Fibroblast of upper back skin (primary cell): Measurements from ENCODE around the gene UACA.
"Not testable (repeated sequence)": the region's sequence is repeated elsewhere in the genome, so short reads cannot be mapped to it uniquely, and the experiment has no call there.

Experiments used
- DNase-seq: peaks from one replicate; pipeline ENCODE4 v3.0.0-alpha.2; 2013

The UACA gene

DNA sequence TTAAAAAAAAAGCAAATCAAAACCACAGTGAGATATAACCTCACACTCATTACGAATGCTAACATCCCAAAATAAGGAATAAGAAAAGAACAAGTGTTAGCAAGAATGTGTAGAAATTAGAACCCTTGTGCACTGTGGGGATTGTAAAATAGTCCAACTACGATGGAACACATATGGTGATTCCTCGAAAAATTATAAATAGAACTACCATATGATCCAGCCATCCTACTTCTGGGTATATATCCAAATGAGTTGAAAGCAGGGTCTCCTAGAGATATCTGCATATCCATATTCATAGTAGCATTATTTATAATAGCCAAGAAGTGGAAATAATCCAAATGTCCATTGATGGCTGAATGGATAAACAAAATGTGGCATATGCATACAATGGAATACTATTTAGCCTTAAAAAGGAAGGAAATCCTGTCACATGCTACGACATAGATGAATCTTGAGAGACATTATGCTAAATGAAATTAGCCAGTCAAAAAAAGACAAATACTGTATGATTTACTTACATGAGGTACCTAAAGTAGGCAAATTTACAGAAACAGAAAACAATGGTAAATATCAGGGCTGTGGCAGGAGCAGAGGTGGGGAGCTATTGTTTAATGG, 55.6 kb downstream of the UACA start:
- DNase-seq, result no peak

DNA sequence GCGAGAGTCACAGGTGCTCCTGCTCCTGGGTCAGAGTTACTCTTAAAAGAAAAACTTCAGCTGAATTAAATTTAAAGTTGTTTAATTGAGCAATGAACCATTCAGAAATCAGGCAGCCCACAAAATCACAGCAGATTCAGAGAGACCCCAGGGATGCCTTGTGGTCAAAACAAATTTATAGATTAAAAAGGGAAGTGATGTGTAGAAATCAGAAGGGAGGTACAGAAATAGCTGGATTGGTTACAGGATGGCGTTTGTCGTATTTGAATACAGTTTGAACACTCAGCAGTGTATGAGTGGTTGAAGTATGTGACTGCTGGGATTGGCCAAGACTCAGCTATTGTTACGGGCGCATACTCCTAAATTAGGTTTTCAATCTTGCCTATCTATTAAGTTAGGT, 58.6 kb downstream of the UACA start:
- no peak for DNase-seq

DNA sequence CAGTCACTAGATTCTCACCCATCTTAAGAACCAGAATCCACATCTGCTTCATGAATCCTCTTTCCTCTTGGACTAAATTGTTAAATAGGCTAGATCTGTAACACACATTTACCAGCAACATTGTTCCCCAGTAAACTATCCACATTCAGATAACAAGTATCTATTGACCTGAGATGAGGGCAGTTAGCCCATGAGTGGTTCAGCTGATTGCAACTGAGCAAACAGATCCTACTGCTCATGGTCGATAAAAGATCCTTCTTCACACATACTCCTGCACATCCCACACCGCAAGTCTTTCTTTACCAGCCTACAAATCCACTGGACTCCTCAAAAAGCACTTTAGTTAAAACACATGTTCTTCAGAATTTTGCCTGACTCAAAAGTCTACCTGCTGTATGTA, 59.2 kb downstream of the UACA start:
- DNase-seq, result no peak

- DNase-seq, result peak; percentile 13
Observed at GRCh38 chr15:70703096-70703878, 60.1 kb downstream of the UACA start.

- DNase-seq, result no peak
Observed at GRCh38 chr15:70702584-70702983, 60.8 kb downstream of the UACA start.

DNA sequence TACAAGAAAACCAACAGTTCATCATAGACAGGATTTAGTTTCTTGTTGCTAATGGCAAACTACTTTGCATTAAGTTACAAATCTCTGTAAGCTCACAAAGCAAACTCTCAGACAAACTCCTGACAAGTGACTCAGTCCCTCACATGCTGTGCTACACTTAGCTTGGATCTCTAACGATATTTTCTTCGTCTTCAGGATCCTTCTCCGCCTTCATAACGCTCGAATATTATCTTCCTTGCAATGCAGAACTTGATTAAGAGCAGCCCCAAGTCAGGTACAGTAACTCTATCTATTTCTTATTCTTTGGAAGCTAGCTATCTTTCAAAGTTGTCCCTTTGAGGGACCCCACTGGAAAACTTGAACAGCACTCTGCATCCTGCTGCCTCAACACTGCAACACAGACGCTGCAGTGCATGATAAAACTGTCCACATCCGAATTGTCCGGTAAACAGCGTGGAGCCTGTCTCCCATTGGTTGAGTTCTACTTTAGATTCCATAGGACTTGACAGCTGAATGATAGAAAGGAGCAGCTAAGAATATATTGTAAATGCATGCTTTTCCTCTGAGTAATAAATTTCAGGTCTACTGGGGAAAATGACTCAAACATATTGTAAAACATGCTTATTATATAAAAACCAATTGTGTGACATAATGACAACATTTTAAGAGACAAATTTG, 61.3 kb downstream of the UACA start:
- DNase-seq, result peak; percentile 77

DNA sequence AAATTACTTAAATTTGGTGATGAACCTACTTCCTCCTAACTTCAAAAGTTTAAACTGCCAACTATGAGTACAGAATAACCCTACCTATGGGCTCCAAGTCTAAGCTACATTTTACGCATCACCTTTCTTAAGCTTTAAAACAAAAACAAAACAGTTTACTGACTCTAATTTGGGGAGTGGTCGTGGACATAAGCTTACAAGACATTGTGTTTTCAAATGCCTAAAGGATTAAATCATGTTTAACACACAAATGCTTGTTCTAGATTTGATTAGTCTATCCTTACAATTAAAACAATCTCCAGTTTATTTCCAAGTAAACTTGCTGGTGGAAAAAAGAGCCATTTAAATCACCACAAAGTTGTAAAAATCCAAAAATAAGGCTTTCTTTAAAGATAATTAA, 62.2 kb downstream of the UACA start:
- DNase-seq, result no peak

DNA sequence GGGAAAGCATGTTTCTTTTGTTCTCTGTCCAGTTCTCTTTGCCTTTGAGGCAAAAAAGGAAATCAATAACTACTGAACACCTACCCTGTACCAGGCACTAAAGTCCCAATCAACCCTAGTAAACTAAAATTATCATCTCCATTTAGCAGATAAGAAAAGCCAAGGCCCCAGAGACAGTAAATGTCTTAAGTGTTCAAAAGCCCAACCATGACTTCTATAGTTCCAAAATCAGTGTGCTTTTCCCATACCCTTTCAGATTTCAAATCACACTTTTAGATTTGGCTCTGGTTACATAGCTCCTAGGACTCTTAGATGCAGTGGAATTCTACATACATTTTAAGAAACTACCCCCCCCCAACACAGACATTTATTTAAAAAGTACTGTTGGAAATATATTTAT, 63.5 kb downstream of the UACA start:
- DNase-seq, result peak; percentile 12

GRCh38 chr15:70698836-70699390, 64.4 kb downstream of the UACA start:
- DNase-seq, result no peak

DNA sequence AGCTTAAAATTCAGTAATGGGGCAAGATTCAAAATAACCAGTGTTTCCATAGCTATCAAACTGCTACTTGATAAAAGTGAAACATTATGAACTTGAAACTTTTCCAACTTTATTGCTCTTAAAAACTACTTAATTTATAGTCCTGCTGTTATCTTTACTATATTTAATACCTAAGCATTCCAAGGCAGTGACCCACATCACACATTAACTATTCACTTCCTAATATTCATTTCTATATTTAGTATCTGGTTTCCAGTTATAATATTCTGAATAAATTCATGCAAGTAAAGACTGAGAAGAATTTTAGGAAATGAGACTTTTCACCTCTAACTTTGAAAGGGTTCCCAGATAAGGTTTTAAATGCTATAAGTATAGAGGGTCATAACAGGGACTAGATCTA, 64.9 kb downstream of the UACA start:
- peak; percentile 20 for DNase-seq

DNA sequence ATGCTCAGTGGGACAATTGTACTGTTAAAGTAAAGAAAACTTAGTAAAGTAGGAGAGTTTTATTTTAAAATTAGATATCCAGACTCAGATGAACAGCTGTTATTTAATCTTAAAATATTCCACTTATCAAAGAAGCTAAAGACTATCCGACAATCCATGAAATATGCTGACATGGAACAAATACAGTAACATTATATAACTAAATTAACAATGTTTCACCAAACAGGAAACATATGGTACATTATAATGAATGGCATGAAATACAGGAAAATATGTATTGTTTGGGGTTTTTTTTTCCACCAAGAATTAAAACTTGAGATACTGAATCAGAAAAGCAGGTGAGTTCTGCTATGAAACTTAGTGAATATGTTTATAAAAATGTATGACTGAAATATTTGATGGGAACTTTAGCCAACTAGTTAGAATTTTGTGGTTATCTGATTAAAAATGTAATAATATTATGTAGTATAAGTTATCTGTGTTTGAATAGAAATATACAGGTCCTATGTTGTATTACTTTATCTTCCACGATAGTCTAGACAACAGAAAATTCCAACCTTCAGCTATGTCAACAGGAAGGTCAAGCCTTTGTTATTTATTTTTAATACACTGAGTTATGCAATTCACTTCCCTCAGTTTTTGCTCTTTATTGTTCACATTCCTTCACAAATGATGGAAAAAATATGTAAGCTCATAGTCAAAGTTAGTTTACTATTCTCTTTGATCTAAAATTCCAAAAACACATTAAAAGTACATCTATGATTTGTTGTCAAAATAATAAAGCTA, 72.7 kb downstream of the UACA start:
- DNase-seq, result peak; percentile 6

GRCh38 chr15:70690021-70690420, 73.3 kb downstream of the UACA start:
- DNase-seq, result no peak

GRCh38 chr15:70687482-70687881, 75.9 kb downstream of the UACA start:
- DNase-seq, result no peak

- no peak for DNase-seq
Observed at GRCh38 chr15:70680817-70681216, 82.5 kb downstream of the UACA start.

DNA sequence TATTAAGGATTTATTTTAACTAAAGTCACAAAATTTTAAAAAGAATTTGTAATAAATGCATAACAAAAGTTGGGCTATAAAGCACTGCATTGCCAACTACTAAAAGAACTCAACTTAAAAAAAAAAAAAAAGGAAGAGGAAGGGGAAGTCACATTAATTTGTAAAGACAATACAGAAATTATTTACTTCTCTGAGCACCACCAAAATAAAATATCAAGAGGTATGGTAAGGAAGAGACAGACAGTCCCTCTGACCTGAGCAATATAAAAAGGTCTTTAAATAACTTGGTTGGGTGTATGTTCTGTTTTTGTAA, 83.5 kb downstream of the UACA start:
- no peak for DNase-seq

DNA sequence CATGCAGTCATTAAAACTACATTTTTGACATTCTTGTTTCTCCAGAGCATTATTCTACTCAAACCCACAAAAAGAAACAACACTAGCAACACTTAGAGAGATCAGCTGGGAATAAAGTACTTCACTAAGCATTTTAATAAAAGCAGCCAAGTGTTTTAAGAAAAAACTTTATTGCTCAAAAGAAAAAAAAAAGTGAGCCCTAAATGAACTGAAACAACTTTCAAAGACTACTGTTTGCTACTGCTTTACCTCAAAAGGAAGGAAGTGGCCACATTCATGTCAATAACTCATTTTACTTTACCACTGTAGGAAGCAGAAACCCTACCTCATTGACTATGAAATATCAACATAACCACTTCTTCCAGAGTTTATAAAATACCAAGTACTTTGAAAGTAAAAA, 91.3 kb downstream of the UACA start:
- peak; percentile 24 for DNase-seq

GRCh38 chr15:70670680-70671079, 92.7 kb downstream of the UACA start:
- peak; percentile 16 for DNase-seq

GRCh38 chr15:70669966-70670658, 93.2 kb downstream of the UACA start:
- DNase-seq, result no peak

DNA sequence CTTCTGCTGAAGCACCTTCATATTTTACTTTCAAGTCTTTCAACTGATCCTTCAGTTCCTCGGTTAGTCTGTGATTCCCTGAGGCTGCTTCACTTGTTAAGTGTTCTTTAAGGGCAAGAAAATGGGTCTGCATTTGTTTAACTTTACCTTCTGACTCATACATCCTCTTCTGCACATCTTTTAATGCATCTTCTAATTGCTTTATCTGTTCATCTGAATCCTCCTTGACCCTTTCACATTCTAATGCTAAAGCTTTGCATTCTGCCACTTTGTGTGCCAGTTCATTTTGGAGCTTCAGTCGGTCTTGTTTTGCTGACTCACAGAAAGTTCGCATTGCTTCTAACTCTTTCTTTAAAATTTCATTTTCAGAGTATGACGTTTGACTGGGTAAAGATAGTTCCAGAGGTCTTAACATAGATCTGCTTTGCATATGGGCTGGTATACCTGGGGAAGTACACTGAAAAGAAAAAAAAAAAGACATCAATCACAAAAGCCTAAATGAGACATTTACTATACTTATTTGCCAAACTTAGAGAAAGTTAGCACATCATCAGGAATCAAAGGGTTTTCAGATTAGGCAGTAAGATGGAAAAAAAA, 94.3 kb downstream of the UACA start:
- no peak for DNase-seq

- no peak for DNase-seq
Observed at GRCh38 chr15:70665599-70665998, 97.8 kb downstream of the UACA start.

DNA sequence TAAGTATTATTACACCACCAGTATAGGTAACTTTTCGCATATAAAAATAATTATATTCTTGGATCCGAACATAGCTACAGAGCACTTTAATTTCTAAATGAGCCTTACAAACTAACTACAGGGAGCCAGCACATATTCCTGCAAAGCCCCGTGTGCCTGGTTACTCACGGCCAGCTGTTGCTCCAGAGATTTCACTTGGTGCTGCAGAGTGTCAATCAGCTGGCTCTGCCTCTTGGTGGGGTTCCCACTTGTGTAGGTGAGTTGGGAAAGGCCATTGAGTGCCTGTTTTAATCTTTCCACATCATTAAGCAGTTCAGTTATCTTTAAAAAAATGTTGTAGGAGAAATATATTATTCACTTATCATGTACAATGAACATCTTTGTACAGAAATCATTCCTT, 98.9 kb downstream of the UACA start:
- no peak for DNase-seq

DNA sequence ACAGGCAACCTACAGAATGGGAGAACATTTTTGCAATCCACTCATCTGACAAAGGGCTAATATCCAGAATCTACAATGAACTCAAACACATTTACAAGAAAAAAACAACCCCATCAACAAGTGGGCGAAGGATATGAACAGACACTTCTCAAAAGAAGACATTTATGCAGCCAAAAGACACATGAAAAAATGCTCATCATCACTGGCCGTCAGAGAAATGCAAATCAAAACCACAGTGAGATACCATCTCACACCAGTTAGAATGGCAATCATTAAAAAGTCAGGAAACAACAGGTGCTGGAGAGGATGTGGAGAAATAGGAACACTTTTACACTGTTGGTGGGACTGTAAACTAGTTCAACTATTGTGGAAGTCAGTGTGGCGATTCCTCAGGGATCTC, 100.3 kb downstream of the UACA start:
- not testable (repeated sequence) for DNase-seq
